ENCODE data around the gene FILIP1.

The FILIP1 gene

DNA sequence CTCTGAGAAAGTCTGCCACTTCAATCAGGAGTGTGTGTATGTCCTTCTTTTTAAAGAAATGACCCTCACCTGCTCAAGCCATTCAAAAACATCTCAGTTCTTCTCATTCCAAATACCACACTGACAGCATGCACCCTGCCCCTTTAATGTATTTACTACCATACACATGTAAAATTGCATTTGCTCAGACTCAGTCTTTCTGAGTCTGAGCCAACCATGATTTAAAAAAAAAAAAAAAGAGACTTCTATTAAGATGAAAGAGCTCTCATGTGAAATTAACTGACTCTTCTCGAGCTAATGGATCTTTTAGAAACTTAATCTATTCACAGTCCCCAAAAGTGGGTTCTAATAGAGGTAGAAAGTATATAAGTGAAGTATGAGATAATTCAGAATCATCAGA is 1.4 kb upstream of the FILIP1 start:
- Histone ChIP-seq H3K79me2 (ENCODE audit: low read length) (no peaks in the 10 kb centered on the region), H3K27me3 (ENCODE audit: low read depth, low read length) (no peaks in the 10 kb centered on the region), H3K36me3 (replicated peaks; ENCODE audit: low read depth, low read length) (no peaks in the 10 kb centered on the region), H4K20me1 (ENCODE audit: insufficient read depth, low read length) (no peaks in the 10 kb centered on the region), H3K4me3 (ENCODE audit: low read length) (no peak overlapping the region), H3K9me3 (ENCODE audit: insufficient read depth, low read length) (no peaks in the 10 kb centered on the region), H3K9ac (ENCODE audit: low read length) (no peak overlapping the region), H3K4me2 (ENCODE audit: low read length) (0 out of 2 replicates have a peak overlapping the region, but pooled peaks have one; percentile 81), H3K4me1 (ENCODE audit: low read length) (peaks cover 48% of the 10 kb centered on the region), H2AFZ (ENCODE audit: low read depth, low read length) (no peak overlapping the region), H3K27ac (ENCODE audit: low read length) (no peak overlapping the region)
- no peak for TF ChIP-seq CTCF (IDR thresholded peaks at IDR 0.05; ENCODE audit: low read depth, low read length)

- H3K27ac ChIP-seq (ENCODE audit: low read length): no peak overlapping the region
- no peaks in the 10 kb centered on the region for H4K20me1 ChIP-seq (ENCODE audit: insufficient read depth, low read length)
- H3K79me2 ChIP-seq (ENCODE audit: low read length): no peaks in the 10 kb centered on the region
- H3K4me3 ChIP-seq (ENCODE audit: low read length): peak overlapping the region; percentile 64
- no peaks in the 10 kb centered on the region for H3K36me3 ChIP-seq (replicated peaks; ENCODE audit: low read depth, low read length)
- H3K27me3 ChIP-seq (ENCODE audit: low read depth, low read length): no peaks in the 10 kb centered on the region
- TF ChIP-seq EZH2phosphoT487 (IDR thresholded peaks at IDR 0.05; ENCODE audit: low read depth) (no peak), CTCF (IDR thresholded peaks at IDR 0.05; ENCODE audit: low read depth, low read length) (no peak)
- peak overlapping the region; percentile 20; the same call in 1 of the 2 replicates for H3K9ac ChIP-seq (ENCODE audit: low read length)
- H2AFZ ChIP-seq (ENCODE audit: low read depth, low read length): no peak overlapping the region
- H3K9me3 ChIP-seq (ENCODE audit: insufficient read depth, low read length): no peaks in the 10 kb centered on the region
- peak overlapping the region; percentile 81 for H3K4me2 ChIP-seq (ENCODE audit: low read length)
- peaks cover 48% of the 10 kb centered on the region for H3K4me1 ChIP-seq (ENCODE audit: low read length)
Observed at GRCh38 chr6:75494290-75494689, 690 bp upstream of the FILIP1 start.

- no peak overlapping the region for H2AFZ ChIP-seq (ENCODE audit: low read depth, low read length)
- TF ChIP-seq CTCF (IDR thresholded peaks at IDR 0.05; ENCODE audit: low read depth, low read length) (no peak), EZH2phosphoT487 (IDR thresholded peaks at IDR 0.05; ENCODE audit: low read depth) (no peak)
- H3K4me1 ChIP-seq (ENCODE audit: low read length): peaks cover 48% of the 10 kb centered on the region
- no peaks in the 10 kb centered on the region for H4K20me1 ChIP-seq (ENCODE audit: insufficient read depth, low read length)
- H3K27me3 ChIP-seq (ENCODE audit: low read depth, low read length): no peaks in the 10 kb centered on the region
- peak overlapping the region; percentile 64 for H3K4me3 ChIP-seq (ENCODE audit: low read length)
- peak overlapping the region; percentile 20; the same call in 1 of the 2 replicates for H3K9ac ChIP-seq (ENCODE audit: low read length)
- no peaks in the 10 kb centered on the region for H3K36me3 ChIP-seq (replicated peaks; ENCODE audit: low read depth, low read length)
- H3K9me3 ChIP-seq (ENCODE audit: insufficient read depth, low read length): no peaks in the 10 kb centered on the region
- no peaks in the 10 kb centered on the region for H3K79me2 ChIP-seq (ENCODE audit: low read length)
- H3K4me2 ChIP-seq (ENCODE audit: low read length): peak overlapping the region; percentile 81
- H3K27ac ChIP-seq (ENCODE audit: low read length): no peak overlapping the region; the same call in 1 of the 2 replicates
Observed at GRCh38 chr6:75492386-75493153, 1.0 kb downstream of the FILIP1 start.

DNA sequence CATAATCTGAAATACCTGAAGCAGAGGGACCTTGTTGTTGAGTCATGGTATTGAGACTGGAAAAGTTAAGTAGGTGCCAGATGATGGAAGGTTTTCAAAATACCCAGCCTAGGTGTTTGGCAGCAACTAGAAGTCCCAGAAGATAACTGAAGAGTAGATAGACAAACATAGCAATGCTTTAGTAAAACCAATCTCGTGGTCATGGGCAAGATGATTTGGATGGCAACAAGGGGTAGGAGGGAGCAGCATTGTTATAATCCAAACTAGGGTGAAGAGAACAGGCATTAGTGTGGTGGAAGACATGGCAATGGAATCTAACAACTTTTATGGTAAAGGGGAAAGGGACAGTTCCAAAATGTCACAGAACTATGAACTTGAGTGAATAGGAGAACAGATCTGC is 2.3 kb downstream of the FILIP1 start:
- Histone ChIP-seq H3K36me3 (replicated peaks; ENCODE audit: low read depth, low read length) (no peaks in the 10 kb centered on the region), H3K27ac (ENCODE audit: low read length) (no peak overlapping the region), H3K79me2 (ENCODE audit: low read length) (no peaks in the 10 kb centered on the region), H4K20me1 (ENCODE audit: insufficient read depth, low read length) (no peaks in the 10 kb centered on the region), H3K4me2 (ENCODE audit: low read length) (no peak overlapping the region), H3K9ac (ENCODE audit: low read length) (no peak overlapping the region), H3K4me3 (ENCODE audit: low read length) (no peak overlapping the region), H3K27me3 (ENCODE audit: low read depth, low read length) (no peaks in the 10 kb centered on the region), H3K9me3 (ENCODE audit: insufficient read depth, low read length) (no peaks in the 10 kb centered on the region), H2AFZ (ENCODE audit: low read depth, low read length) (no peak overlapping the region), H3K4me1 (ENCODE audit: low read length) (peaks cover 44% of the 10 kb centered on the region)
- TF ChIP-seq CTCF (IDR thresholded peaks at IDR 0.05; ENCODE audit: low read depth, low read length) (no peak), EZH2phosphoT487 (IDR thresholded peaks at IDR 0.05; ENCODE audit: low read depth) (no peak)

Measured in OCI-LY3 (cell line).